IMR-90 (cell line): ENCODE data around the gene SPTLC1.

Source experiments
- CEBPB ChIP-seq: IDR thresholded peaks from 2 replicates; pipeline ENCODE4 v1.6.1; 2012; ENCODE audit warnings: low read depth, low read length, improper control_type of control experiment
- CHD1 ChIP-seq: IDR thresholded peaks from 2 replicates; pipeline ENCODE4 v1.6.1; 2012; ENCODE audit warnings: low read depth, low read length, improper control_type of control experiment
- CTCF ChIP-seq: conservative IDR thresholded peaks from 2 replicates; pipeline ENCODE4 v1.5.1; 2012; ENCODE audit warnings: mild to moderate bottlenecking, low read depth, low read length, improper control_type of control experiment
- MAFK ChIP-seq: IDR thresholded peaks from 2 replicates; pipeline ENCODE4 v1.6.1; 2012; ENCODE audit warnings: low read depth, low read length, improper control_type of control experiment
- MAZ ChIP-seq: IDR thresholded peaks from 2 replicates; pipeline ENCODE4 v1.6.1; 2012; ENCODE audit warnings: low read depth, mild to moderate bottlenecking, low read length, improper control_type of control experiment, moderate library complexity, borderline replicate concordance
- MXI1 ChIP-seq: IDR thresholded peaks from 2 replicates; pipeline ENCODE4 v1.6.1; 2012; ENCODE audit warnings: low read depth, mild to moderate bottlenecking, low read length, moderate library complexity, borderline replicate concordance
- NFE2L2 ChIP-seq: fragments of 150-350 bp; IDR thresholded peaks from 2 replicates; pipeline ENCODE4 v1.6.1; 2016; ENCODE audit warnings: low read depth, mild to moderate bottlenecking, low read length
- POLR2A ChIP-seq: IDR thresholded peaks from 2 replicates; pipeline ENCODE4 v1.6.1; 2012; ENCODE audit warnings: mild to moderate bottlenecking, low read depth, low read length
- RAD21 ChIP-seq: IDR thresholded peaks from 2 replicates; pipeline ENCODE4 v1.6.1; 2012; ENCODE audit warnings: low read length, improper control_type of control experiment
- SMC3 ChIP-seq: fragments of 150-350 bp; IDR thresholded peaks from 2 replicates; pipeline ENCODE4 v1.6.1; 2016; ENCODE audit warnings: low read depth, mild to moderate bottlenecking, antibody characterized with exemption, low read length, moderate library complexity

GRCh38 chr9:92094655-92095054 lies 20.6 kb downstream of the SPTLC1 start:
- no peak for TF ChIP-seq CTCF
- no peak for TF ChIP-seq RAD21
- no peak for TF ChIP-seq POLR2A
- TF ChIP-seq NFE2L2: no peak
- TF ChIP-seq SMC3: no peak
- TF ChIP-seq MAFK: no peak
- TF ChIP-seq MAZ: no peak
- no peak for TF ChIP-seq CHD1
- no peak for TF ChIP-seq MXI1
- no peak for TF ChIP-seq CEBPB
